NAMALWA (cell line): Measurements from ENCODE around the gene PRR19.

Source experiments
- DNase-seq: peaks from one replicate; pipeline ENCODE4 v3.0.0-alpha.2; 2015; ENCODE audit warnings: low spot score

The PRR19 gene

GRCh38 chr19:42349378-42350107 lies 47.6 kb downstream of the PRR19 start:
- DNase-seq, result no peak

GRCh38 chr19:42350417-42350816 lies 48.5 kb downstream of the PRR19 start:
- no peak for DNase-seq

- no peak for DNase-seq
Measured at GRCh38 chr19:42351079-42351735, 49.3 kb downstream of the PRR19 start.

- DNase-seq, result peak; percentile 81
Measured at GRCh38 chr19:42352301-42353259, 50.6 kb downstream of the PRR19 start.

GRCh38 chr19:42353341-42354015 lies 51.5 kb downstream of the PRR19 start:
- DNase-seq, result no peak

GRCh38 chr19:42355896-42356295 lies 54.0 kb downstream of the PRR19 start:
- no peak for DNase-seq

- DNase-seq, result no peak
Measured at GRCh38 chr19:42356686-42357085, 54.8 kb downstream of the PRR19 start.

- no peak for DNase-seq
Measured at GRCh38 chr19:42357290-42357689, 55.4 kb downstream of the PRR19 start.
